ENCODE results near the gene TEX44.

GRCh38 chr2:231601356-231602229 is 8.9 kb downstream of the TEX44 start:
- no peak for TF ChIP-seq TAF1 (IDR thresholded peaks at IDR 0.05; ENCODE audit: borderline replicate concordance, low read depth, low read length)
- TF ChIP-seq POLR2AphosphoS5 (IDR thresholded peaks at IDR 0.05; ENCODE audit: low read depth, low read length) = no peak
- TF ChIP-seq POLR2A (IDR thresholded peaks at IDR 0.05; ENCODE audit: low read depth, low read length) = no peak

Data from GM12892 (cell line).